HG03095 (cell line): ENCODE results near the gene VCY1B.
"Not testable (repeated sequence)": the region's sequence is repeated elsewhere in the genome, so short reads cannot be mapped to it uniquely, and the experiment has no call there.

ENCODE experiments used
- ATAC-seq: cut with Tn5 transposase; IDR thresholded peaks from one replicate; pipeline ENCODE4 v1.9.1; 2021; ENCODE audit warnings: moderate library complexity; ENCODE audit not compliant: unreplicated experiment

The VCY1B gene

DNA sequence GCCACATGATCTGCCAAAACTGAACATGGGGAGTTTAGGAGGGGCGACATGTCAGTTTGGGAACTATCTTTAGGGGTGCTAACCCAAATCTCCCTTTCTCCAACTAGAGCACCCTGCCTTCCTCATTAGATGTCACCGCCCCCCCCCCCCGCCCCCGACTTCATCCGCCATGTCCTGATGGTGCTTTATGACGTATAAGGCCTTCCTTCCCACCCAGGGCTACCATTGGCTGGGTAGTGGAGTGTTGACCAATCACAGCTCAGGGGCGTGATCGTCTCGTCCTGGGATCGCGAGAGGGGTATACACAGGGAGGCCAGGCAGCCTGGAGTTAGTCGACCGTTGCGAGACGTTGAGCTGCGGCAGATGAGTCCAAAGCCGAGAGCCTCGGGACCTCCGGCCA lies at the start of gene VCY1B:
VCY1B (plus strand) TSS at position 301 of the 400 bp plus-strand sequence; CDS start at position 364, 63 bp downstream.
- not testable (repeated sequence) for ATAC-seq

DNA sequence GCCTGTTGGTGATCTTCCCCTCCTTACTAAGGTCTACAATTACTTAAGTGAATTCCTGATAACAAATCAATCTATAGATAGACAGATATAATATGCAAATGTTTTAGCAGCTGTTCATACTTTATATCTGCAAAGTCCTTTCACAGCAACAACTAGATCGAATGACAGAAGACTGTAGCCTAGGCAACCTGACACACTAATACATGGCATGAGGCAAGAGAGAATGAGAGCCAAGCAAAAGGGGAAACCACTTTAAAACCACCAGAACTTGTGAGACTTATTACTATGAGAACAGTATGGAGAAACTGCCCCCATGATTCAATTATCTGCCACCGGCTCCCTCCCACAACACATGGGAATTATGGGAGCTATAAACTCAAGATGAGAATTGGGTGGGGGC lies 44.1 kb upstream of the VCY1B start:
- not testable (repeated sequence) for ATAC-seq

DNA sequence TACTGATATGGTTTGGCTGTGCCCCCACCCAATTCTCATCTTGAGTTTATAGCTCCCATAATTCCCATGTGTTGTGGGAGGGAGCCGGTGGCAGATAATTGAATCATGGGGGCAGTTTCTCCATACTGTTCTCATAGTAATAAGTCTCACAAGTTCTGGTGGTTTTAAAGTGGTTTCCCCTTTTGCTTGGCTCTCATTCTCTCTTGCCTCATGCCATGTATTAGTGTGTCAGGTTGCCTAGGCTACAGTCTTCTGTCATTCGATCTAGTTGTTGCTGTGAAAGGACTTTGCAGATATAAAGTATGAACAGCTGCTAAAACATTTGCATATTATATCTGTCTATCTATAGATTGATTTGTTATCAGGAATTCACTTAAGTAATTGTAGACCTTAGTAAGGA lies 25.6 kb upstream of the VCY1B start:
- not testable (repeated sequence) for ATAC-seq

DNA sequence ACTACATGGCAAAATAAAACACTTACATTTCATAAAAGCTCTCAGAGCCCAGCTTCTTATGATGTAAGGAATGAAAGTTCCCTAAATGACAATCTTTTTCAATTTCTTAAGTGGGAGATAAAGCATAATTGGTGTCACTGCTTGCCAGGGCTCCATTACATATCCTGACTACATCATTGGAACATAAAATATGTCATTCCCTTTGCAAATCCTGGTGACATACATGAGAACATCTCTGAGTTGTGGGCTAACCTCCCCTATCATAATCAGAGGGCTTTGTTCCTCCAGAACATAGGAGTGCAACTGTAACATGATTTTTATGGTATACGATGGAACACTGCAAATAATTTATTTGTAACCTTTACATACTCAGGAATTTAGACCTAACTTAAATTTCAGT lies 29.9 kb downstream of the VCY1B start:
- ATAC-seq = no peak
